Measurements from ENCODE around the gene PXYLP1.

The PXYLP1 gene

GRCh38 chr3:141306922-141307321 is 75.3 kb downstream of the PXYLP1 start:
- no peaks in the 10 kb centered on the region for H3K9me3 ChIP-seq (ENCODE audit: insufficient read depth, low read depth, low read length)
- H3K4me3 ChIP-seq (ENCODE audit: low read length, poor library complexity, severe bottlenecking), result no peak overlapping the region
- H3K4me2 ChIP-seq (ENCODE audit: low read depth, low read length, poor library complexity, severe bottlenecking), result peak overlapping the region; percentile 44

GRCh38 chr3:141307351-141308059 is 75.9 kb downstream of the PXYLP1 start:
- H2AFZ ChIP-seq (ENCODE audit: low read length), result no peak overlapping the region
- no peak overlapping the region for H3K4me3 ChIP-seq (ENCODE audit: low read length, poor library complexity, severe bottlenecking)
- H3K9me3 ChIP-seq (ENCODE audit: insufficient read depth, low read depth, low read length), result no peaks in the 10 kb centered on the region
- H3F3A ChIP-seq (ENCODE audit: low read depth), result no peaks in the 10 kb centered on the region
- H3K4me2 ChIP-seq (ENCODE audit: low read depth, low read length, poor library complexity, severe bottlenecking), result peak overlapping the region; percentile 44
- H3K27me3 ChIP-seq (ENCODE audit: insufficient read depth, low read length, poor library complexity, severe bottlenecking), result no peaks in the 10 kb centered on the region
- H3K9ac ChIP-seq (ENCODE audit: low read depth, low read length, poor library complexity, severe bottlenecking), result peak overlapping the region; percentile 41
- H3K4me1 ChIP-seq (ENCODE audit: insufficient read depth, low read length, poor library complexity, severe bottlenecking), result peaks cover 37% of the 10 kb centered on the region
- no peaks in the 10 kb centered on the region for H4K20me1 ChIP-seq (ENCODE audit: insufficient read depth, low read length, poor library complexity, severe bottlenecking)
- peaks cover 8% of the 10 kb centered on the region for H3K79me2 ChIP-seq (ENCODE audit: insufficient read depth, low read length)
- TF ChIP-seq EZH2phosphoT487 (IDR thresholded peaks at IDR 0.05; ENCODE audit: borderline replicate concordance), result no peak
- TF ChIP-seq, protein P1, sequence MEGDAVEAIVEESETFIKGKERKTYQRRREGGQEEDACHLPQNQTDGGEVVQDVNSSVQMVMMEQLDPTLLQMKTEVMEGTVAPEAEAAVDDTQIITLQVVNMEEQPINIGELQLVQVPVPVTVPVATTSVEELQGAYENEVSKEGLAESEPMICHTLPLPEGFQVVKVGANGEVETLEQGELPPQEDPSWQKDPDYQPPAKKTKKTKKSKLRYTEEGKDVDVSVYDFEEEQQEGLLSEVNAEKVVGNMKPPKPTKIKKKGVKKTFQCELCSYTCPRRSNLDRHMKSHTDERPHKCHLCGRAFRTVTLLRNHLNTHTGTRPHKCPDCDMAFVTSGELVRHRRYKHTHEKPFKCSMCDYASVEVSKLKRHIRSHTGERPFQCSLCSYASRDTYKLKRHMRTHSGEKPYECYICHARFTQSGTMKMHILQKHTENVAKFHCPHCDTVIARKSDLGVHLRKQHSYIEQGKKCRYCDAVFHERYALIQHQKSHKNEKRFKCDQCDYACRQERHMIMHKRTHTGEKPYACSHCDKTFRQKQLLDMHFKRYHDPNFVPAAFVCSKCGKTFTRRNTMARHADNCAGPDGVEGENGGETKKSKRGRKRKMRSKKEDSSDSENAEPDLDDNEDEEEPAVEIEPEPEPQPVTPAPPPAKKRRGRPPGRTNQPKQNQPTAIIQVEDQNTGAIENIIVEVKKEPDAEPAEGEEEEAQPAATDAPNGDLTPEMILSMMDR (conservative IDR thresholded peaks at IDR 0.05; ENCODE audit: low read length), result no peak
- no peaks in the 10 kb centered on the region for H3K9me2 ChIP-seq (replicated peaks; ENCODE audit: low read depth, low read length)
- H3K36me3 ChIP-seq (ENCODE audit: insufficient read depth, low read length), result no peaks in the 10 kb centered on the region

More at GRCh38 chr3:141306922-141307321, 75.3 kb downstream of the PXYLP1 start:
- H3K27me3 ChIP-seq (ENCODE audit: insufficient read depth, low read length, poor library complexity, severe bottlenecking), result no peaks in the 10 kb centered on the region
- peak overlapping the region; percentile 56; the same call in 1 of the 2 replicates for H2AFZ ChIP-seq (ENCODE audit: low read length)
- H3F3A ChIP-seq (ENCODE audit: low read depth), result no peaks in the 10 kb centered on the region
- TF ChIP-seq EZH2phosphoT487 (IDR thresholded peaks at IDR 0.05; ENCODE audit: borderline replicate concordance), result no peak
- TF ChIP-seq, protein P1 (conservative IDR thresholded peaks at IDR 0.05; ENCODE audit: low read length), result no peak
- H3K9ac ChIP-seq (ENCODE audit: low read depth, low read length, poor library complexity, severe bottlenecking), result peak overlapping the region; percentile 41
- H3K36me3 ChIP-seq (ENCODE audit: insufficient read depth, low read length), result no peaks in the 10 kb centered on the region
- peaks cover 31% of the 10 kb centered on the region for H3K4me1 ChIP-seq (ENCODE audit: insufficient read depth, low read length, poor library complexity, severe bottlenecking)
- H3K79me2 ChIP-seq (ENCODE audit: insufficient read depth, low read length), result peaks cover 8% of the 10 kb centered on the region
- no peaks in the 10 kb centered on the region for H3K9me2 ChIP-seq (replicated peaks; ENCODE audit: low read depth, low read length)
- no peaks in the 10 kb centered on the region for H4K20me1 ChIP-seq (ENCODE audit: insufficient read depth, low read length, poor library complexity, severe bottlenecking)

DNA sequence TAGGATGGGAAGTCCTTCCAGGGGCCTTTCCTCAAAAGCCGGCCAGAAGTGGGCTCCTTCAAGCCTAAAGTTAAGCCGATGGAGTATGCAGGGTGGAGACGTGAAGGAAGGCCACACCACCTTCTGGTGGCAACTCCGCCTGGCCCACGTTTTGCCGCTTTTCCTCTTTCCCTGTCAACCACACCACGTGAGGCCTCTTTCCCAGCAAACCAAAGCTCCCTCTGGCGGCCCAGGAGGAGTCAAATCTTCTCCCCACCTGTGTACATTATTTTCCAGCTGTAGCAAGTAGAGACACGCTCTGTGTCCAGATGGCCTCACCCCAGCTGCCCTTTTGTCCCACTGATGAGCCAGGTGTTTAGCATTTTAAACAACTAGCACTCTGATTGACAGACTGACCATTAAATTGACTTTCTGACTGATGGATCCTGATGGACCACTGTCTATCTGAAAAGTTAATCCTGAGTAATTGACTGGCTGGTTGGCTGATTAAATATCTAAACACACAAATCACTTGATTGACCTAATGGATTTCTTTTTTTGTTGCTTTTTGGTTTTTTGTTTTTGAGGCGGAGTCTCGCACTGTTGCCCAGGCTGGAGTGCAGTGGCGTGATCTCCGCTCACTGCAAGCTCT is 77.1 kb downstream of the PXYLP1 start:
- Histone ChIP-seq H3K9me2 (replicated peaks; ENCODE audit: low read depth, low read length) (no peaks in the 10 kb centered on the region), H3K9ac (ENCODE audit: low read depth, low read length, poor library complexity, severe bottlenecking) (no peak overlapping the region), H3K36me3 (ENCODE audit: insufficient read depth, low read length) (no peaks in the 10 kb centered on the region), H3K27me3 (ENCODE audit: insufficient read depth, low read length, poor library complexity, severe bottlenecking) (no peaks in the 10 kb centered on the region), H4K20me1 (ENCODE audit: insufficient read depth, low read length, poor library complexity, severe bottlenecking) (no peaks in the 10 kb centered on the region), H3F3A (ENCODE audit: low read depth) (0 out of 2 replicates have a peak, but pooled peaks cover 3% of the 10 kb centered on the region), H3K4me1 (ENCODE audit: insufficient read depth, low read length, poor library complexity, severe bottlenecking) (peaks cover 46% of the 10 kb centered on the region), H2AFZ (ENCODE audit: low read length) (no peak overlapping the region), H3K9me3 (ENCODE audit: insufficient read depth, low read depth, low read length) (no peaks in the 10 kb centered on the region), H3K4me3 (ENCODE audit: low read length, poor library complexity, severe bottlenecking) (no peak overlapping the region), H3K4me2 (ENCODE audit: low read depth, low read length, poor library complexity, severe bottlenecking) (no peak overlapping the region), H3K79me2 (ENCODE audit: insufficient read depth, low read length) (peaks cover 8% of the 10 kb centered on the region)
- no peak for TF ChIP-seq EZH2phosphoT487 (IDR thresholded peaks at IDR 0.05; ENCODE audit: borderline replicate concordance)
- TF ChIP-seq, protein P1 (conservative IDR thresholded peaks at IDR 0.05; ENCODE audit: low read length), result peak; percentile 18; the same call in 1 of the 2 replicates

All from Loucy (cell line).